Liver (tissue), 3 donors: Measurements from ENCODE around the gene ECEL1.

ENCODE experiments used
- CTCF ChIP-seq: fragments of 150-350 bp; IDR thresholded peaks from 2 replicates; pipeline ENCODE4 v1.5.1; 2017; ENCODE audit warnings: improper control_type of control experiment, low read depth, low read length; ENCODE audit not compliant: missing input control
- GABPA ChIP-seq, 2 donors: IDR thresholded peaks in 1 of 2; conservative IDR thresholded peaks in 1 of 2; 2 replicates each; pipeline ENCODE4 v1.6.1; 2016; ENCODE audit warnings: antibody characterized with exemption in 2 of 2, mild to moderate bottlenecking in 1 of 2, moderate library complexity in 1 of 2
- MAX ChIP-seq: IDR thresholded peaks from 2 replicates; pipeline ENCODE4 v1.6.1; 2016; ENCODE audit warnings: antibody characterized with exemption
- YY1 ChIP-seq: IDR thresholded peaks from 2 replicates; pipeline ENCODE4 v1.6.1; 2016; ENCODE audit warnings: antibody characterized with exemption, mild to moderate bottlenecking
- donor health status: healthy.
- donor health status: healthy.

GRCh38 chr2:232488721-232489300 is 1.2 kb upstream of the ECEL1 start:
- TF ChIP-seq CTCF (no peak), MAX (no peak), GABPA (IDR thresholded peaks at IDR 0.05 in 1 of 2, conservative IDR thresholded peaks at IDR 0.05 in 1 of 2) (no peak), YY1 (no peak)
